ENCODE data around the gene VPS25. TPM values are rescaled to one million over a fixed set of nuclear protein-coding genes. Genes with fewer than 3 reads are reported as not detected.

The VPS25 gene
- 68.3 and 71.2 TPM in 2 replicates for total RNA-seq

GRCh38 chr17:42773290-42774035, at the start of gene VPS25:
Gene VPS25, plus strand, starts transcription at chr17:42773449. Its CDS starts 27 bp downstream, at chr17:42773476.

GRCh38 chr17:42744806-42745617, 28.2 kb upstream of the VPS25 start, which contains the start of gene EZH1:
Gene EZH1, minus strand, starts transcription at chr17:42745040. Its CDS starts 16,099 bp downstream, at chr17:42728941.

DNA sequence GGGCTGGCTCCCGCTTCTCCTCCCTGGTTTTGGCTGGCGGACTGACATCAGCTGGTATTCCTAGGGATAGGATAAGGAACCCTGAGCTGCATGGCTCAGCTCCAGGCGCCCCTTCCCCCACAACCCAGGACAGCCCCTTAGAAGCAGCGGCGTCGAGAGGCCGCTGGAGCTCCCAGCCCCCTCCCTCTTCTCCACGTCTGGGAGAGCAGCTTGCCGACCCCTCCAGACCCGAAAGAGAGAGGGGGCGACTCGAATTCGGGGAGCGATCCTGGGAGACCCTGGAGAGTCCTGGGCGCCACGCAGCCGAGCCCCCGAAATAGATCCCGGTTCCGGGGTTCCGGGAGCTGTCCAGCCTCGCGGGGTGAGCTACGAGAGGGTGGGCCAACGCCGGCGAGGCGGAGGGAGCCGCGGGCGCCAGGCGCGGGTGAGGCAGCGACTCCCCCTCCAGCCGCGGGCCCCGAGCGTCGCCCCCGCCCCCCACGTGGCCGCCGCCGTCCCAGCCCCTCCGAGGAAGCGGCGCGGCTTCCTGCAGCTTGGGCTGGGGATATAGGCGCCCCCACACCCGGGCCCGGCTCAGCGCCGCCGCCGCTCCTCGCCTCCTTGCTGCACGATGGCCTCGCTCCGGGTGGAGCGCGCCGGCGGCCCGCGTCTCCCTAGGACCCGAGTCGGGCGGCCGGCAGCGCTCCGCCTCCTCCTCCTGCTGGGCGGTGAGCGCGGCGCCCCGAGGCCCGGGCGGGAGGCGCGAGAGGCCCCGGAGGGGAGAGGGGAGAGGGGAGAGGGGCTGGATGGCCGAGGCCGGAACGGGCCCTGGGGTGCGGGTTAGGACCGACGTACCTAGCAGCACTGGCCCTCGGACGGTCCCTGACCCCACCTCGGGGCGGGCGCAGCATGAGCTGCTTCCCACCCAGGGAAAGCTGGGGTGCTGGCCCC, 12.3 kb upstream of the VPS25 start, which contains the start of gene RAMP2:
Gene RAMP2 (plus strand): TSS at position 576 of the 930 bp plus-strand sequence. CDS start 35 bp downstream, at position 611.

DNA sequence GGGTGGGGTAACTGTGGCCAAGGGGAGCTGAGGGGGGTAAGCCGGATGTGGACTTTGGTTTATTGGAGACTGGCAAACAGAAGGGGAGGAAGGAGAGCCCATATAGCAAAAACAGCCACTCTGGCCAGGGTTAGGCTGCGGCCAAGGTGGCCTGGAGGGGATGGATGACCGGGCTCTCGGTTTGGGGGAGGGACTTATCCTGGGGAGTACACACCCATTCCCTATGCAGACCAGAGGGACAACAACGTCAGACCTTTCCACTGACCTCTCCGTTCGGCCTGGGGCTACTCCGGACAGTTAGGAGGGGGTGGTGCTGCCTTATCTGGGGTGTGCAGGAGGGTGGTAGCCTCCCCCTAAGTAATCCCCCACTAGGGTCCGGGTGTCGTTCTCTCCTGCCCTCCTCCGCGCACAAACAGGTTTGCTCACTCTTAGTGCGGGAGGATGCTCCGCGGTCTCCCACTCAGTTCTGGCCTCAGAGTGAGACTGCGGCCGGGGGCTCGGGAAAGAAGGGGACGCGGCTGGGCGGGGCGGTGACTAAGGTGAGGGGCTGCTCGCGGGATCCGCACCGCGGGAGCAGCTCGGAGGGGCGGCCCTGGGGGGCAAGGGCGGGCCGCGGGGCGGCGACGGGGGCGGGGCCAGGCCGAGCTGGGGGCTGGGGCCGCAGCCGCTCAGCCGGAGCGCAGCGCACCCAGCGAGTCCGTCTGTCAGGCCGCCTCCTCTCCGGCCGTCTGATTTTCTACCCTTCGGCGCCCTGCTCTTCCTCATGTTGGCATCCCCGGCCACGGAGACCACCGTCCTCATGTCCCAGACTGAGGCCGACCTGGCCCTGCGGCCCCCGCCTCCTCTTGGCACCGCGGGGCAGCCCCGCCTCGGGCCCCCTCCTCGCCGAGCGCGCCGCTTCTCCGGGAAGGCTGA, 6.9 kb downstream of the VPS25 start, which contains the start of gene WNK4:
Gene WNK4 (plus strand): TSS at position 675 of the 915 bp plus-strand sequence. CDS start 89 bp downstream, at position 764.

DNA sequence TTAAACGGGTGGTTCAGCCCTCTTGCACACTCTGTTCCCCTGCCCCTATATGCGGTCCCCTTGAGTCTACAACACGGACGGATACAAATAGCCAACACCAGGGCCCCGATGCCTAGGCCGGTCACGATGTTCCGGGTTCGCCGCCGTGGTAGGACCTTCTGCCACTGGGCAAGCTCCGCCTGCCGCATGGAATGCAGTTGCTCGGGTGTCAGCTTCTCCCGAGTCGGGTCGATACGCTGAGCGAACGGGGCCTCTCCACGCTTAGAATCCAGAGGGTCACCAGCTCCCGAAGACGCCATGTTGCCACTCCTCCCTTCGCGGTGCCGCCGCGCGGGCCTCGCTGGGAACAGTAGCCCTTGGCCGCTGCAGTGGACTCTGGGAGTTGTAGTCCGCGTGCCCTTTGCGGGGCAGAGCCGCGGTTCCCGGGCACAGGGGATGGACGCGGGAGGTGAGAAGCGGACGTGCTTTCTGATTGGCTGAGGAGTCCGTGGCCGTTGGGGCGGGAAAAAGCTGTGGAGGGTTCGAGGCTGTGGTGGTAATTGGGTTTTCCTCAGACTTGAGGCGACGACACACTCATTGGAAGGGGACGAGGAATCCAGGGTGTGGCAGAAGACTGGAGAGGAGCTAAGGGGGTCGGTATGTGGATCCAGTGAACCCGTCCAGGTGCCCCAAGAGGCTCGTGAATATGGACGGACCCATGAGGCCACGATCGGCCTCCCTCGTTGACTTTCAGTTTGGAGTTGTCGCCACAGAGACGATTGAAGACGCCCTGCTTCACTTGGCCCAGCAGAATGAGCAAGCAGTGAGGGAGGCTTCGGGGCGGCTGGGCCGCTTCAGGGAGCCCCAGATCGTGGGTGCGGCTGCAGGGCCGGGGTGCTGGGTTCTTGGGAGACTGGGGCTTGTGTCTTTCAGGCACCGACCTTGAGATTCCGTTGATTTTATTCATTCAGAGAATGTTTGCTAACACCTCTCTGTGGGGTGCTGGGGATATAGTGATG, 25.4 kb downstream of the VPS25 start, which contains the start of the genes CNTD1 and COA3:
Gene CNTD1 (plus strand): TSS at position 479 of the 998 bp plus-strand sequence. CDS start 207 bp downstream, at position 686.
Gene COA3 (minus strand): TSS at position 322 of the 998 bp plus-strand sequence. CDS start 23 bp downstream, at position 299.

Other genes starting within 250 kb of the VPS25 start
- gene NAGLU, start 237.2 kb upstream of the VPS25 start, total RNA-seq: 60.7 and 96.4 TPM in 2 replicates
- gene HSD17B1, start 220.5 kb upstream of the VPS25 start, total RNA-seq: 4.0 and 4.9 TPM in 2 replicates
- 28.9 and 30.2 TPM in 2 replicates for gene COASY, start 211.3 kb upstream of the VPS25 start, total RNA-seq
- 32.6 and 34.0 TPM in 2 replicates for gene MLX, start 206.3 kb upstream of the VPS25 start, total RNA-seq
- 1.9 and 2.5 TPM in 2 replicates for gene PSMC3IP, start 195.7 kb upstream of the VPS25 start, total RNA-seq
- 38.4 and 42.7 TPM in 2 replicates for gene RETREG3, start 164.1 kb upstream of the VPS25 start, total RNA-seq
- gene TUBG1, start 163.8 kb upstream of the VPS25 start, total RNA-seq: 21.0 and 35.8 TPM in 2 replicates
- 17.1 and 17.2 TPM in 2 replicates for gene TUBG2, start 114.2 kb upstream of the VPS25 start, total RNA-seq
- gene PLEKHH3, start 96.5 kb upstream of the VPS25 start, total RNA-seq: 40.7 and 42.5 TPM in 2 replicates
- gene CCR10, start 91.6 kb upstream of the VPS25 start, total RNA-seq: 2.8 and 3.4 TPM in 2 replicates
- 32.9 and 37.9 TPM in 2 replicates for gene CNTNAP1, start 90.9 kb upstream of the VPS25 start, total RNA-seq
- gene EZH1, start 28.4 kb upstream of the VPS25 start, total RNA-seq: 11.3 TPM in 2 replicates
- 5.3 and 6.3 TPM in 2 replicates for gene RAMP2, start 12.2 kb upstream of the VPS25 start, total RNA-seq
- 2.0 and 3.9 TPM in 2 replicates for gene WNK4, start 7.2 kb downstream of the VPS25 start, total RNA-seq
- 49.3 and 60.7 TPM in 2 replicates for gene COA3, start 25.3 kb downstream of the VPS25 start, total RNA-seq
- gene CNTD1, start 25.4 kb downstream of the VPS25 start, total RNA-seq: not detected in 2 replicates
- 64.2 and 73.5 TPM in 2 replicates for gene BECN1, start 50.8 kb downstream of the VPS25 start, total RNA-seq
- 39.0 and 73.8 TPM in 2 replicates for gene PSME3, start 59.9 kb downstream of the VPS25 start, total RNA-seq
- gene AOC2, start 71.1 kb downstream of the VPS25 start, total RNA-seq: 0.12 and 0.17 TPM in 2 replicates
- 2.3 and 2.6 TPM in 2 replicates for gene AOC3, start 77.8 kb downstream of the VPS25 start, total RNA-seq
- gene G6PC1, start 127.3 kb downstream of the VPS25 start, total RNA-seq: not detected in 2 replicates
- 20.9 and 31.9 TPM in 2 replicates for gene AARSD1, start 191.0 kb downstream of the VPS25 start, total RNA-seq
- gene PTGES3L, start 206.6 kb downstream of the VPS25 start, total RNA-seq: 0.12 TPM in 1 of 2 replicates, not detected in the other
- gene RUNDC1, start 207.1 kb downstream of the VPS25 start, total RNA-seq: 7.7 and 11.3 TPM in 2 replicates
- 1,871 and 2,562 TPM in 2 replicates for gene RPL27, start 225.0 kb downstream of the VPS25 start, total RNA-seq
- gene IFI35, start 233.3 kb downstream of the VPS25 start, total RNA-seq: 28.4 and 55.8 TPM in 2 replicates
- gene VAT1, start 248.9 kb downstream of the VPS25 start, total RNA-seq: 346 and 498 TPM in 2 replicates